Anterior cingulate cortex (tissue), 58 donors: ENCODE measurements around the gene KIF1C.

Experiments
- DNase-seq, 58 donors: peaks; one replicate each; lab custom pipeline; 2025; lab: John Stamatoyannopoulos, UW

Gene KIF1C

GRCh38 chr17:4997302-4998026 is at the start of gene KIF1C, which contains the start of gene INCA1:
Gene KIF1C (plus strand): TSS chr17:4997950. CDS start chr17:5000247, 2,297 bp downstream.
Gene INCA1 (minus strand): TSS chr17:4997522. CDS start chr17:4994437, 3,085 bp downstream.
- DNase-seq: peak; percentile 70 to 97 (median 91)

- peak in 57 of 58 donors; percentile 29 to 90 (median 78) for DNase-seq
Observed at GRCh38 chr17:4948166-4948930, 49.4 kb upstream of the KIF1C start, which contains the start of gene PFN1. Gene PFN1 (minus strand): TSS chr17:4948530. CDS start chr17:4948394, 136 bp downstream.

DNA sequence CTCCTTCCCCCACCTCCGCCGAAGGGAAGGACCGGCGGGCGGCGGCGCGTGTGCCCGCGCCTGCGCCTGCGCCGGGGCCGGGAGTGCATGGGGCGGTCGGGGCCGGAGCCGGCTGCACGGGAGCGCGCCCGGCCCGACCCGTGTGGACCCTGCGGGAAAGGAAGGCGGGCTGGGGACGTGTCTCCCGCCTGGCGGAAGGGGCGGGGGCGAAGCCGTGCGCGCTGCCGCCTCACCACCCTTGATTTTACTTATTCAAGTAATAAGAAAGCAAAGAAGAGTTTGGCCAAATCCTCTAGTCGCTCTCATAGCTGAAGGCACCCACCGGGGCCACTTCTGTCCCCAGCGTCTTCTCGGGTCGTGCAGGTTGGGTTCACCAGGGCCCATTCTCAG is 48.8 kb upstream of the KIF1C start:
- DNase-seq: peak in 53 of 58 donors; percentile 27 to 85 (median 73)

DNA sequence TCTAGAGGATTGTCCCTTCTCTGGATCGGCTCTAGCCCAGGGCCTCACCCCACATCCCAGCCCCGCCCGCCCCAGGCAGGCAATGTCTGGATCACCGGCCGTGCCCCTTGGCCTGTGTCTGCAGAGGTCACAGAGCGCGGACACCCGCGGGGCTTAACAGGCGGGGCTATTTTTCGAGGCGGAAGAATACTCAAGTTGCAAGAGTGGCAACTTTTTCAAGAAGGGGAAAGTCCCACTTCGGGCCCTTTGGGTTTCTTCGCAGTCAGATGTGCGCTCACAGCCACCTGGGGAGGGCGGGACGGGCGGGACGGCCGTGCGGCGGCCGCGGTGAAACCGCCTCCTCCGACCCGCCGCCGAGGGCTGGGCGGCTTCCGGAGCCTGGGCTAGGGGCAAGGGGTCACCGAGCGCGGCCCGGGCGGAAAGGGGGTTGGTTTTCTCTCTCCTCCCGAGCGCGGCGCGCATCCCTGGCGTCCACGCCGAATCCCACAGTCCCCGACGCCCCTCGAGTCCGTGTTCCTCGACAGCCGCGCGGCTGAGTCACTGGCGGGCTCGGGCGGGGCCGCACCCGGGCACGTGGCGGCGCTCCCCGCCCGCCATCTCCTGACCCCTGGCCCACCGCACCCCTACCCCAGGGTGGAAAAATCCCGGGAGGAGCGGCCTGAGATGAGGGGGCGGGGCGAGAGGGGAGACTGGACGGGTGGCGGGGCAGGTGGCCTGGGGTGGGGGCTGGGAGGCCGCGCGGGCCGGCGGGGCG is 48.3 kb upstream of the KIF1C start:
- peak in 24 of 58 donors; percentile 17 to 75 (median 56) for DNase-seq

GRCh38 chr17:4950075-4950745 is 47.5 kb upstream of the KIF1C start:
- DNase-seq: peak in 4 of 58 donors; percentile 15 to 75 (median 50)

- DNase-seq: peak in 1 of 58 donors; percentile 6
Observed at GRCh38 chr17:4950746-4951204, 47.0 kb upstream of the KIF1C start, which contains the start of gene ENO3. Gene ENO3 (plus strand): TSS chr17:4951119. CDS start chr17:4951830, 711 bp downstream.

DNA sequence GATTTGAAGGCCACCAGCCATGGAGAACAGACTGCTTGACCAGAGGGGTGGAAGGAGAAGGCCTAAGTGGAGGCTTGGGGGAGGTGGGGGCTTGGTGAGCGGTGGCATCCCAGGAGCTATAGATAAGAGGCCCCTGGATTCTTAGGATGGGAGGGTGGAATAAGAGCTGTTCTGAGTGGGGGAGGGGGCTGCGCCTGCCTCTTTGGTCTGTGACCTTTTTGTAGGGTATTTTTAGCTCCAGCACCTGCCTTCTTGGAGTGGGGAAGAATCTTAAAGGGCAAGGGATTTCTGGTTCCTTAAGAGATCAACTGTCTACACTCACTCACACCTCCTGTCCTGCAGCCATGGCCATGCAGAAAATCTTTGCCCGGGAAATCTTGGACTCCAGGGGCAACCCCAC is 46.3 kb upstream of the KIF1C start:
- DNase-seq: no peak

- no peak for DNase-seq
Observed at GRCh38 chr17:4953451-4953961, 44.2 kb upstream of the KIF1C start.

- no peak for DNase-seq
Observed at GRCh38 chr17:4955091-4955490, 42.7 kb upstream of the KIF1C start.

- DNase-seq: no peak
Observed at GRCh38 chr17:4956493-4957061, 41.2 kb upstream of the KIF1C start.

DNA sequence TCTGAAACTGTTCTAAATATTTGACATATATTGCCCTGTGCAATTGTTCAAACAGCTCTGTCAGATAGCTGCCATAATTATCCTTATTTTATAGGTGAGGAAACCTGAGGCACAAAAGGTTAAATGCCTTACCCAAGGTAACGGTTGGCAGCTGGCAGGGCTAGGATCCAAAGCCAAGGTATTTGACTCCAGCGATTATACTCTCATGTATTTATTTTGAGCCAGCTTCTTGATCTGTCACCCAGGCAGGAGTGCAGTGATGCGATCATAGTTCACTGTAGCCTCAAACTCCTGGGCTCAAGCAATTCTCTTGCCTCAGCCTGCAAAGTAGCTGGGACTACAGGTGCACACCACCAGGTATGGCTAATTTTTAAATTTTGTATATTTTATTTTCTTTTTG is 39.6 kb upstream of the KIF1C start:
- no peak for DNase-seq

DNA sequence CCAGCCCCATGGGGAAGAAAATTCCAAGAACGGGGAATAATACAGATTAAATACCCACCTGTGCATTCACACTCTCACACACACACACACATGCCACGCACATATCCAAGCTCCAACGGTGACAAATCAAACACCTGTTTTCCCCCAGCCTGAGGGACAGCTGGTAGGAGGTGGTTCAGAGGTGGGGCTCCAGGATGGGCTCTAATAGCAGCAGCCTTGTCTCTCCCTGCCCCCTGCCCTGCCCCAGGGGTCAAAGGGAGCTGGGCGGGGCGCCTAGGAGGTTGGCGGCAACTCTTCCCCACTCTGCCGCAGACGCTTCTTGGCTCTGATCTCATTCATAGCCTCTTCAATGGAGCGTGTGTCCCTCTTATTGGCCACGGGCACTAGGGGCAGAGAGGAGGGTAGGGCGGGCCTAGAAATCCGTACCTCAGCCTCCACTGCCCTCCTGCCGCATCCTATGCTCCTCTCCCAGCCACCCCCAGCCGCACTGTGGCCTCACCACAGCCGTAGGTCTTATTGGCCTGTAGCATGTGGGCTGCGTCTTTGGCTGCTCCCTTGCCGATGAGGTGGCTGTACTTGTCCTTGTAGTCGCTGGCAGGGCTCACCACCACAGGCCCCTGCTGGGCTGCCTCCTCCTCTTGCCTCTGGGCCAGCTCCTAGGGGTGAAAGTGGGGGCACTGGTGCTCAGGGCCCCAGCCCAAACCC is 38.3 kb upstream of the KIF1C start:
- DNase-seq: no peak

DNA sequence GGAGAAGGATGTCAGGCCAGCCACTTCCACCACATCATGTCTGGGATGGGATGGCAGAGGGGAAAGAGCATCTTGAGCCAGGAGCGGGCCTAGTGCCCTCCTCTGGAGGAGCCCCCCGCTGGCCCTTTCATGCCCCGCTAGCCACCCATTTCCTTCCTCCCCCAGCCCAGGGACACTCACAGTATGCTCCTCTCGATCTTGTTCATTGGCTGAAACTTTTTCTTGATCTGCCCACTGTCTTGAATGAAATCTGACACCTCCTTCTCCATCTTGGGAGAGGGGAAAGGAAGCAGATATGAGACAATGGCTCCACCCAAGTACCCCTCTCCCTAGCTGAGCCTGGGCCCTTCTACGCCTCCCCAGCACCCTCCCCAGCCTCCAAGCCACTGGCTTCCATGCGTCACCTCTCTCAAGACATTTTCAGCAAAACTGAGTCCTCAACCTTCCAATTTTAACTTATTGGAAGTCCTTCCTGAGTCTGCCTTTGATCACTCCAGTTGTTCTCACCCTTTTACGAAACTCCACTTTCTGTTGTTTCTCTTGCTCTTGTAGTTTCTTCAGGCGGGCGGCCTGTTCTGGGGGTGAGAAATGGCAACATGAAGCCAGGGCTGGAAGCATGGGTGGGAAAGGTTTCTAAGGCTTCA is 37.3 kb upstream of the KIF1C start:
- DNase-seq: no peak

- DNase-seq: no peak
Observed at GRCh38 chr17:4965311-4965986, 32.3 kb upstream of the KIF1C start.

DNA sequence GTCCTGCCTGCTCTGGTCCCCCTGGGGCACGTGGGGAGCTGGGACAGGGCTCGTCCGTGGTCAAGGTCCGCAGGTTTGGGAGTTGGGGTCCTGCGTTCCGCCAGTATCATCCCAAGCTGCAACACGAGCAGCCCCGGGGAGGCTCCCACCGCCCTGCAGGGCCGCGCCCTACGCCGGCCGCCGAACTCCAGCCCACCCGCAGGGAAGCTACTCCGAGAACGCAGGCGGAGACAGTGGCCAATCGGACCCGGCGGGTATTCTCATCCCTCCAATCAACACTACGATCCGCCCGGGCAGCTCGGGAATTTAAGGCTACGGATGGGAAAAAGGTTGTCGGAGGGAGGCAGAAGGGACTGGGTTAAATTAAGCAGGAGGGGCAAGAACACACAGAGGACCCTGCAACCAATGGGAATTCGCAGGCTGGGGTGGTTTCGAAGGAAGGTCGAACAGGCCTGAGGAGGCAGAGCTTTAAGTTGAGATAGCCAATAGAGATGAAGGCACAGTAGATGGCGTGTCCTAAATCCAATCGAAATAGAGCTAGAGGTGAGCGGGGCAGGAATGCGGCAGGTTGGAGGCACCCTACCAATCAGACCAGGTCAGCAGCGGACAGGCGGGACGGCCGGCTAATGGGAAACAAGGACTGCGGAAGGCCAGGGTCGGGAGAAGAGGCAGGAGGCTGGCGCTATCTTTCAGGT is 30.8 kb upstream of the KIF1C start:
- peak in 57 of 58 donors; percentile 93 to 100 (median 99) for DNase-seq

DNA sequence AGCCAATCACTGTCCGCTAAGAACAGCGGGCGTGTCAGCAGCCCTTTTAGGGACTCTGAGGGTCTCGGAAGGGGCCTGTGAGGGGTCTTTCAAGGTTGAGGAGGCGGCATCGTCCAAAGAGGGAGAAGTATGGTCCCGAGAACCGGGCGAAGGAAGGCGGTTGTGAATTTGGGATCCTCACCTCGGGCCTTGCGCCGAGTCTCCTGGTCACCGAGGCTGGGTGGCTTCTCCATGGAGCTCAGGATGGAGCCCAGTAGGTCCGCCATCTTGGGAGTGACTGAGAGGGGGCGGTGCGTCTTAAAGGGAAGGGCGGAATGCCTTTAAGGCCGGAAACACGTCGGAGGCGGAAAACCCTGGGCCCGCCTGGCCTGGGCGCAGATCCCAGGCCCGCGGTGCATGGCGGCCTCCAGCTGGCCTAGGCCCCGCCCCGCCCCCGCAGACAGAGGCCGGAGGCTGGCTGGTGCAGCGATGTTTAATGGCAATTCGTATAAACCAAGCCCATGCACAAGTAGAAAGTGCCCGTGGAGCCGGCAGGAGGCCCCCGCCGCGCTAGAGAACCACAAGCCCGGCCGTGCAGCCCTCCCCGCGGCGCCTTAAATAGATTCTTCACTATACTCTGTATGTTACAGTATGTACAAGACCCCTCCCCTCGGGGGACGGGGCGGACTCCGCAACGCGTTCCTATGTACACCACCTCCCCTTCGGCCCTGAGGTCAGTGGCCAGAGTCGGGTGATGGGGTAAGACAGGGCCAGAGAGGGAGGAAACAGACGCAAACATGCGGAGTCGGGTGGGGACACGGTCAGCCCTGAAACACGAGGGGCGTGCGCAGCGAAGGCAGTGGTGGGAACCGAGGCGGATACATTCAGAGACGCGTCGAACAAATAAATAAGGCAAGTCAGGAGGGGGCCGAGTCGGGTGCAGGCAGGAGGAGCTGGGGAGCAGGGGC is 29.9 kb upstream of the KIF1C start, which contains the start of gene SPAG7:
Gene SPAG7, minus strand, starts transcription at position 279 of the 947 bp plus-strand sequence. Its CDS starts 13 bp downstream, at position 266.
- peak in 57 of 58 donors; percentile 91 to 100 (median 97) for DNase-seq
